Measurements from ENCODE around the gene DPM1.
"Not testable (repeated sequence)": the region's sequence is repeated elsewhere in the genome, so short reads cannot be mapped to it uniquely, and the experiment has no call there.

DPM1 gene

GRCh38 chr20:50978533-50978932 is 20.2 kb upstream of the DPM1 start:
- not testable (repeated sequence) for DNase-seq (ENCODE audit: low read depth)

- no peak for DNase-seq (ENCODE audit: low read depth)
Observed at GRCh38 chr20:50977066-50978021, 19.0 kb upstream of the DPM1 start.

- DNase-seq (ENCODE audit: low read depth), result no peak
Observed at GRCh38 chr20:50975701-50976330, 17.5 kb upstream of the DPM1 start.

- DNase-seq (ENCODE audit: low read depth), result no peak
Observed at GRCh38 chr20:50969912-50970311, 11.6 kb upstream of the DPM1 start.

GRCh38 chr20:50969435-50969834 is 11.1 kb upstream of the DPM1 start:
- no peak for DNase-seq (ENCODE audit: low read depth)

- no peak for DNase-seq (ENCODE audit: low read depth)
Observed at GRCh38 chr20:50968289-50968688, 10.0 kb upstream of the DPM1 start.

GRCh38 chr20:50967586-50967985 is 9.3 kb upstream of the DPM1 start:
- DNase-seq (ENCODE audit: low read depth), result no peak

- no peak for DNase-seq (ENCODE audit: low read depth)
Observed at GRCh38 chr20:50959543-50960126, 1.3 kb upstream of the DPM1 start.

- DNase-seq (ENCODE audit: low read depth), result peak; percentile 71
Observed at GRCh38 chr20:50958615-50959542, 547 bp upstream of the DPM1 start, which contains the start of gene MOCS3. TSS of gene MOCS3 (plus strand) at chr20:50958818. CDS start at chr20:50958843, 25 bp downstream.

- DNase-seq (ENCODE audit: low read depth), result no peak
Observed at GRCh38 chr20:50957276-50957675, 1.1 kb downstream of the DPM1 start.

GRCh38 chr20:50953821-50954220 is 4.5 kb downstream of the DPM1 start:
- DNase-seq (ENCODE audit: low read depth), result no peak

- no peak for DNase-seq (ENCODE audit: low read depth)
Observed at GRCh38 chr20:50953196-50953595, 5.1 kb downstream of the DPM1 start.

- DNase-seq (ENCODE audit: low read depth), result no peak
Observed at GRCh38 chr20:50948132-50948785, 10.1 kb downstream of the DPM1 start.

- no peak for DNase-seq (ENCODE audit: low read depth)
Observed at GRCh38 chr20:50943069-50943468, 15.3 kb downstream of the DPM1 start.

- no peak for DNase-seq (ENCODE audit: low read depth)
Observed at GRCh38 chr20:50933589-50933988, 24.7 kb downstream of the DPM1 start.

GRCh38 chr20:50932691-50933280 is 25.5 kb downstream of the DPM1 start:
- no peak for DNase-seq (ENCODE audit: low read depth)

GRCh38 chr20:50932016-50932485 is 26.3 kb downstream of the DPM1 start:
- no peak for DNase-seq (ENCODE audit: low read depth)

GRCh38 chr20:50931306-50932015 is 26.9 kb downstream of the DPM1 start, which contains the start of gene ADNP:
TSS of gene ADNP (minus strand) at chr20:50931437. CDS start at chr20:50903996, 27,441 bp downstream.
- peak; percentile 77 for DNase-seq (ENCODE audit: low read depth)

- no peak for DNase-seq (ENCODE audit: low read depth)
Observed at GRCh38 chr20:50930976-50931305, 27.4 kb downstream of the DPM1 start.

Measured in activated T-helper 1 cell treated with Interleukin-2 at 50 U/mL for 16 hours (primary cell).